GM21390 (cell line): ENCODE results near the gene COG3.

Experiments
- ATAC-seq: cut with Tn5 transposase; IDR thresholded peaks from one replicate; pipeline ENCODE4 v1.9.1; 2021; ENCODE audit not compliant: unreplicated experiment

The COG3 gene

GRCh38 chr13:45542391-45542790 is 77.7 kb downstream of the COG3 start:
- no peak for ATAC-seq

- ATAC-seq = no peak
These were observed 78.1 kb downstream of the COG3 start for GRCh38 chr13:45542878-45543277.

- no peak for ATAC-seq
These were observed 79.8 kb downstream of the COG3 start for GRCh38 chr13:45544520-45544919.

GRCh38 chr13:45545686-45546409 is 81.1 kb downstream of the COG3 start:
- no peak for ATAC-seq

- no peak for ATAC-seq
These were observed 81.6 kb downstream of the COG3 start for GRCh38 chr13:45546410-45546765.

- ATAC-seq = no peak
These were observed 83.5 kb downstream of the COG3 start for GRCh38 chr13:45548281-45548680.

GRCh38 chr13:45554604-45555109 is 89.9 kb downstream of the COG3 start:
- ATAC-seq = no peak

GRCh38 chr13:45564133-45564776 is 99.5 kb downstream of the COG3 start:
- no peak for ATAC-seq

- no peak for ATAC-seq
These were observed 100.6 kb downstream of the COG3 start for GRCh38 chr13:45565331-45565730.

- ATAC-seq = no peak
These were observed 110.5 kb downstream of the COG3 start for GRCh38 chr13:45575146-45575829.

- ATAC-seq = no peak
These were observed 111.1 kb downstream of the COG3 start for GRCh38 chr13:45575830-45576180.

GRCh38 chr13:45576466-45576865 is 111.7 kb downstream of the COG3 start:
- ATAC-seq = no peak

- ATAC-seq = no peak
These were observed 117.8 kb downstream of the COG3 start for GRCh38 chr13:45582408-45583076.

- no peak for ATAC-seq
These were observed 120.1 kb downstream of the COG3 start for GRCh38 chr13:45584816-45585215.
